Stromal cell of bone marrow (primary cell): ENCODE measurements around the gene TBC1D3B.
"Not testable (repeated sequence)": the region's sequence is repeated elsewhere in the genome, so short reads cannot be mapped to it uniquely, and the experiment has no call there.

Source experiments
- DNase-seq: peaks from one replicate; pipeline ENCODE4 v3.0.0-alpha.2; 2012; ENCODE audit warnings: low read depth

Gene TBC1D3B

GRCh38 chr17:36181446-36182175 is 5.2 kb upstream of the TBC1D3B start:
- DNase-seq: not testable (repeated sequence)

- not testable (repeated sequence) for DNase-seq
Measured at GRCh38 chr17:36168836-36169235, 7.6 kb downstream of the TBC1D3B start.

GRCh38 chr17:36153895-36154610 is 22.4 kb downstream of the TBC1D3B start:
- DNase-seq: no peak

GRCh38 chr17:36152639-36153120 is 23.8 kb downstream of the TBC1D3B start:
- peak; percentile 5 for DNase-seq

- no peak for DNase-seq
Measured at GRCh38 chr17:36151891-36152638, 24.4 kb downstream of the TBC1D3B start.

DNA sequence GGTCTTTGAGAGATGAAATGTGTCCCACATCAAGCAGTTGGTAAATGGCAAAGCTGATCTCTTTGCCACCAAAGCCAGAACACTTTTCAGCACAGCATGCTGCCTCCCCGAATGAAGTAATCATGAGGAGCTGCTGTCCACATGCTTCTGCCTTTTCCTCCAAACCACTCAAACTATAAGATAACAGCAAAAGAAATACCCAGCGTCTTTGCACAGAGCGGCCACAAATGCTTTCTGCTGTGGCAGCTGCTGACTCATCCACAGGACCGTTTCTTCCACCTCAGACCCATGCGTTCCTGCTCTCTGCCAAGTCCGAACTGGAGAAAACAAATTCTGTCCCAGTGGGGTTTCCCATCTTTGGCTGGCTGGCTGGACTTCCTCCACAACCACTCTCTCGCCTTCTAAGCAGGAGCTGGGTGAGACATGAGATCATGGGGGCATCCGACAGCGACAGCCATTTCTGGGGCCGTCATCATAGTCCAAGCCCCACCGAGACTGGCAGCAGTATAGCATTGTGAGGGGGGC is 27.1 kb downstream of the TBC1D3B start:
- peak; percentile 52 for DNase-seq

- DNase-seq: peak; percentile 34
Measured at GRCh38 chr17:36148559-36149295, 27.7 kb downstream of the TBC1D3B start.

- DNase-seq: no peak
Measured at GRCh38 chr17:36147601-36148000, 28.8 kb downstream of the TBC1D3B start.

- no peak for DNase-seq
Measured at GRCh38 chr17:36144981-36145729, 31.3 kb downstream of the TBC1D3B start.

- no peak for DNase-seq
Measured at GRCh38 chr17:36144014-36144413, 32.4 kb downstream of the TBC1D3B start.

GRCh38 chr17:36142806-36143205 is 33.6 kb downstream of the TBC1D3B start:
- DNase-seq: no peak

GRCh38 chr17:36142235-36142634 is 34.2 kb downstream of the TBC1D3B start:
- no peak for DNase-seq

- no peak for DNase-seq
Measured at GRCh38 chr17:36136439-36136838, 40.0 kb downstream of the TBC1D3B start.

DNA sequence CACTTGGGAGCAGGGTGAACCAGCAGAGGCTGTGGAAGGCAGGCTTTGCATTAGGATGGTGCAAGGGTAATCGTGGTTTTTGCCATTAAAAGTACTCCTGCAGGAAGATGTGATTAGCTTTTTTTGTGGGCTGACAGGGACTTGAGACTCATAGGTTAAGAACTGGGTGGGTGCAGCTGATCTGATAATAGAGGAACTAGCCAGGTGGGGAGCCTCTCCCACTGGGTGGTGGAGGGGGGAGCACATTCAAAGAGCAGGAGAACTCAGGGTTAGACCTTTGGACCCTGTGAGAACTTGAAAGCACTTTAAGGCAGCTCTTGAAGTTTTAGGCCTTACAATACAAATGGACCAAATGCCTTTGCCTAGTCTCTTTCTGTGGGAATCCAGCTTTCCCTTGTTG is 40.4 kb downstream of the TBC1D3B start:
- no peak for DNase-seq

GRCh38 chr17:36135465-36135864 is 41.0 kb downstream of the TBC1D3B start:
- DNase-seq: no peak

GRCh38 chr17:36133602-36134236 is 42.7 kb downstream of the TBC1D3B start:
- no peak for DNase-seq

GRCh38 chr17:36132421-36132831 is 44.0 kb downstream of the TBC1D3B start:
- DNase-seq: no peak

- no peak for DNase-seq
Measured at GRCh38 chr17:36131931-36132330, 44.5 kb downstream of the TBC1D3B start.

GRCh38 chr17:36131421-36131820 is 45.0 kb downstream of the TBC1D3B start:
- no peak for DNase-seq

- no peak for DNase-seq
Measured at GRCh38 chr17:36130346-36130745, 46.1 kb downstream of the TBC1D3B start.
